DOHH2 (cell line): Measurements from ENCODE around the gene COL27A1.

Source experiments
- EZH2phosphoT487 ChIP-seq: fragments of 200-600 bp; sonication (generic); IDR thresholded peaks from 2 replicates; pipeline ENCODE4 v1.6.1; 2017; ENCODE audit warnings: borderline replicate concordance, mild to moderate bottlenecking, antibody characterized with exemption, low read length, moderate library complexity, mixed read lengths
- TF ChIP-seq, protein P1 (sequence below): fragments of 200-600 bp; sonication (generic); IDR thresholded peaks from one replicate; pipeline ENCODE4 v1.5.1; 2014; ENCODE audit warnings: antibody characterized with exemption, mild to moderate bottlenecking, low read depth, low read length; ENCODE audit not compliant: poor library complexity, severe bottlenecking

DNA sequence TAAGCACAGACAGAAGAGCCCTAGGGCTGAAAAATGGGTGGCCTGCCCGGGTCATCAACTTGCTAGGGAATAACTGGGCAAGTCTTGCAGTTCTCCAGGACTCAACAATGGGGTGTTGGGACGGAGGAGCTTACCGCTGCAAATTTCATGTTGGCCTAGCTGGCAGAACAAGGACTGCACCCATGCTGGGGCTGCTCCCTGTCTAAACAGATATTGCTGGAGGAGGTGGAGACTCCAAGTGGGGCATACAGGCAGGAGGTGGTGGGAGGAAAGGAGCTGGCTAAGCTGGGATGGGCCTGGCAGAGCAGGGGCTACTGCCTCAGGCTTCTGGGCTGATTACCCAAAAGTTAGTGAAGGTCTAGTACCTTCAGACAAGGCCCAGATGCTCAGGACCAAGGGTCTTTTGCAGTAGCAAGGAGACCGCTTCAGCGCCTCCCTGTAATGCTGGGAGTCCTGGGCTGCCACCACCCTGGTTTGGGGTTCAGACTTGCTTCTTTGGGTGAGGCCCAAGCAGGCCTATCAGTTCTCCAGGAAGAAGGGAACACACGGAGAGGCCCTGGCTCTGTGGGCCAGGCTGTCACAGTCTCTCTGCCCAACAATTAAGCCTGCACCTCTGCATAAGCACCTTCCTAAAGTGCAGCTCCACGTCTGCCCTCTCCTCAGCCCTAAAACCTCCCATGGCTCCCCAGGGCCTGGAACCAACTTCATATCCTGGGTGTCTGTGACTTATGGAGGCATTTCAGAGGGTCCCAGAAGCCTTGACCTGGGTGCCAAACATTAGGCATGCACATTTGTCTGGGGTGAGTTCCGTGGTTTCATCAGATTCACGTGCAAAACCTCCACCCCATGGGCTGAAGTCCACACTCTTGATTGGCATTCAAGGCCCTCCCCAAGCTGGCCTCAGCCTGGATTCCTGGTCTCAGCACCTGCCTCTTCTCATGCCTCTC, 32.0 kb upstream of the COL27A1 start:
- TF ChIP-seq, protein P1, sequence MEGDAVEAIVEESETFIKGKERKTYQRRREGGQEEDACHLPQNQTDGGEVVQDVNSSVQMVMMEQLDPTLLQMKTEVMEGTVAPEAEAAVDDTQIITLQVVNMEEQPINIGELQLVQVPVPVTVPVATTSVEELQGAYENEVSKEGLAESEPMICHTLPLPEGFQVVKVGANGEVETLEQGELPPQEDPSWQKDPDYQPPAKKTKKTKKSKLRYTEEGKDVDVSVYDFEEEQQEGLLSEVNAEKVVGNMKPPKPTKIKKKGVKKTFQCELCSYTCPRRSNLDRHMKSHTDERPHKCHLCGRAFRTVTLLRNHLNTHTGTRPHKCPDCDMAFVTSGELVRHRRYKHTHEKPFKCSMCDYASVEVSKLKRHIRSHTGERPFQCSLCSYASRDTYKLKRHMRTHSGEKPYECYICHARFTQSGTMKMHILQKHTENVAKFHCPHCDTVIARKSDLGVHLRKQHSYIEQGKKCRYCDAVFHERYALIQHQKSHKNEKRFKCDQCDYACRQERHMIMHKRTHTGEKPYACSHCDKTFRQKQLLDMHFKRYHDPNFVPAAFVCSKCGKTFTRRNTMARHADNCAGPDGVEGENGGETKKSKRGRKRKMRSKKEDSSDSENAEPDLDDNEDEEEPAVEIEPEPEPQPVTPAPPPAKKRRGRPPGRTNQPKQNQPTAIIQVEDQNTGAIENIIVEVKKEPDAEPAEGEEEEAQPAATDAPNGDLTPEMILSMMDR, result no peak
- TF ChIP-seq EZH2phosphoT487, result no peak
